GM03348 (cell line): Measurements from ENCODE around the gene LSR.

Experiments
- DNase-seq: peaks from one replicate; pipeline ENCODE4 v3.0.0; 2012; ENCODE audit warnings: low spot score

LSR gene

GRCh38 chr19:35248310-35249145 lies at the start of gene LSR:
Gene LSR (plus strand): TSS chr19:35249002. CDS start chr19:35249023, 21 bp downstream.
- no peak for DNase-seq

DNA sequence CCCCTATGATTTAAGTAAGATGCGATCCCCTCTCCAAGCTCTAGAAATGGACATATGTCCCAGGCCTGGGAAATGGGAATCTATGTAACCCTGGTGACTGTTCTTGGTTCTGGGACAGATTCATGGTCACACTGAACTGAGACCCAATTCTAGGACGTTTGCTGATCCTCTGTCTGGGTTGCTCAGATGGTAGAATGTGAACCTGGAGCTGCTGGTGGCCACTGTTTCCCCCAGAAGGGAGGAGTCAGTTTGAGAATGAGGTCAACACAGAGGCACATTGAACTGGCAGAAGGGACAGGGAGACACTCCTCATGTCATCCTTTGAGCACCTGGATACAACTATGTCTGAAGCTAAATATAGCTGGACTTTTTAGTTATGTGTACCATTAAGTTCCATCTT lies 49.3 kb upstream of the LSR start:
- DNase-seq, result no peak

DNA sequence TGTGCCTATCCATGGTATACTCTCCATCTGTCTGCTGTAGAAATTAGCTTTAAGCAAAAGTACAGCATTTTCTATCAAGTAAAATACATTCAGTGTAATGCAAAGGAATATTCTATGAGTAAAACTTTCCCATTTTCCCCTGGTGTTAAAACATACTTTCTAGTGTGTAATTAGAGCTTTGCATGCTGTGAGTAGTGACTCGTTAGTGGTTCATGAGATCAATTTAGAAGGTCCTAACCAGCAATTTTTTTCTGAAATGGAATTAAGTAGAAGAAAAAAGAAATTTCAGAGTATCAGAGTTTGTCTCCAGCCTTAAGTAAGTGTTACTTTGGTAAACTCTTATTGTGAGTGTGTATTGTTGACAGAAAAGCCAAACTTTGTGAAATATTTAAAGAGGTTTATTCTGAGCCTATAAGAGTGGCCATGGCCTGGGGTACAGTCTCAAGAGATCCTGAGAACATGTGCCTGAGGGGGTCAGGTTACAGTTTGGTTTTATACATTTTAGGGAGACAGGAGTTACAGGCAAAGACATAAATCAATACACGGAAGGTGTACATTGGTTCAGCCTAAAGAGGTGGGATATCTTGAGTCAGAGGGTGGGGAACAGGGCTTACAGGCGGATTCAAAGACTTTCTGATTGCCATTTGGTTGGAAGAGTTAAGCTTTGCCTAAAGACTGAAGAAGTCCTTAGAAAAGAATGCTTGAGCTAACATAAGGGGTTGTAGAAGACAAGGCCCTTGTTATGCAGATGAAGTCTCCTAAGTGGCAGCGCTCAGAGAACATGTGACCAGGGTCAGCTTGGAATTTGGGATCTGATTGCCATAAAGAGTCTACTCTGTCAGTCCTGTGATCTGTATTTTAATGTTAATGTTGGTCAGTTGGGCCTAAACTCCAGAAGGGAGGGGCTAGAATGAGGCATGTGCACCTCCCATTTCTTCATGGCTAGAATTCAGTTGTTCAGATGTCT lies 45.8 kb upstream of the LSR start:
- no peak for DNase-seq

- no peak for DNase-seq
These were observed 43.7 kb upstream of the LSR start for GRCh38 chr19:35204799-35205732.

GRCh38 chr19:35205733-35206323 lies 43.0 kb upstream of the LSR start:
- no peak for DNase-seq

- DNase-seq, result no peak
These were observed 42.4 kb upstream of the LSR start for GRCh38 chr19:35206379-35206778.

GRCh38 chr19:35206855-35207254 lies 41.9 kb upstream of the LSR start:
- no peak for DNase-seq

DNA sequence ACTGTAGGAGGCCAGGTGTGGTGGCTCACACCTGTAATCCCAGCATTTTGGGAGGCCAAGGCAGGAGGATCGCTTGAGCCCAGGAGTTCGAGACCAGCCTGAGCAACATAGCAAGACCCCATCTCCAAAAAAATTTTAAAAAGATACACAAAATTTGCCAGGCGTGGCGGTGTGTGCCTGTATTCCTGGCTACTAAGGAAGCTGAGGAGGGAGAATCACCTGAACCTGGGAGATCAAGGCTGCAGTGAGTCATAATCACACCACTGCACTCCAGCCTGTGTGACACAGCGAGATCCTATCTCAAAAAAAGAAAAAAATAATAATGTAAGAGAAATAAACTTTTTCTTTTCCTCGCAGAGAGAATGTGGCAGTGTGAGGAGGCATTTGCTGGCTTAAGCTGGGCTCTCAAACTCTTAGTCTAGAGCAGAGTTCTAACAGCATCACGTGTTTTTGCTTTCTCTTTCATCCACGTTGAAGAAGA lies 41.4 kb upstream of the LSR start:
- no peak for DNase-seq

GRCh38 chr19:35208121-35208520 lies 40.7 kb upstream of the LSR start:
- DNase-seq, result no peak

GRCh38 chr19:35209646-35210045 lies 39.2 kb upstream of the LSR start:
- DNase-seq, result no peak

GRCh38 chr19:35211545-35212230 lies 37.1 kb upstream of the LSR start:
- no peak for DNase-seq

DNA sequence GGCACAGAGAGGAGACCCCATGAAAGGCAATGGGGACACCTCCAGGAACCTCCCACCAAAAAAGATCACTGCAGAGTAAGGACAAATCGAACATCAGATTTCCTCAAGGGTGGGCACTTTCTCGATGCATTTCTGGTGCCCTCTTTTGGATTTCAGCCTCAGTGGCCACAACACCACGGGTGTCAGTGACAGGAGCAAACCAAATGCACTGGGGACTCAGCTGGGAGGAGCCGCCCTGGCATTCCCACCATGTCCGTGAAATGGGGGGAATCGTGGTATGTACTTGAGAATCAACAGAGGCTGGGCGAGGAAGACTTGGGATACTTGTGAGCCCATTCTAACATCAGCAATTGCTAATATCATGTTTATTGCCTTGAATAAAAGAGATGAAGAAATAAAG lies 36.6 kb upstream of the LSR start:
- DNase-seq, result no peak

- no peak for DNase-seq
These were observed 34.9 kb upstream of the LSR start for GRCh38 chr19:35213663-35214632.

GRCh38 chr19:35214766-35215422 lies 33.9 kb upstream of the LSR start:
- DNase-seq, result no peak

GRCh38 chr19:35216016-35216832 lies 32.6 kb upstream of the LSR start:
- DNase-seq, result peak; percentile 21

- DNase-seq, result no peak
These were observed 31.8 kb upstream of the LSR start for GRCh38 chr19:35216833-35217648.

DNA sequence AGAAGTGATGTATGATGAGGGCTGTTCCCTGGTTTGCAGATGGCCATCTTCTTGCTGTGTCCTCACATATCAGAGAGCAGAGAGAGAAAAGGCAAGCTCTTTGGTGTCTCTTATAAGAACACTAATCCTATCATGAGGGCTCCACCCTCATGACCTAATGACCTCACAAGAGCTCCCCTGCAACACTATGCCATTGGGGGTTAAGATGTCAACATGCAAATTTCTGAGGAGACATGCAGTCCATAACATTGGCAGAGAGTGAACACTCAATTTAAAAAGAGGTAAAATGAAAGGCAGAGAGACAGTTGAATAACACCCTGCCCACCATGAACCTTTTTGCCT lies 31.2 kb upstream of the LSR start:
- no peak for DNase-seq
